Breast epithelium (tissue), 4 donors: ENCODE results near the gene MTA1. TPM values are rescaled to one million over a fixed set of nuclear protein-coding genes. Genes with fewer than 3 reads are reported as not detected.
A peak's percentile ranks its signal among the peaks of the same experiment; 100 is the strongest.

Source experiments
- DNase-seq, 2 donors: peaks; one replicate each; pipeline ENCODE4 v3.0.0-alpha.2; 2019; ENCODE audit warnings: low spot score in 2 of 2
- H3K27ac ChIP-seq, 2 donors: fragments of 200-600 bp; sonication (generic) in 1 of 2; one replicate each; pipeline ENCODE4 v1.5.1; 2016 to 2019; ENCODE audit warnings: mild to moderate bottlenecking in 1 of 2
- H3K27me3 ChIP-seq, 2 donors: fragments of 200-600 bp; sonication (generic) in 1 of 2; one replicate each; pipeline versions ENCODE4 v1.5.1 to v1.6.0; 2017 to 2019; ENCODE audit warnings: control low read depth in 1 of 2, mild to moderate bottlenecking in 1 of 2
- H3K36me3 ChIP-seq: fragments of 200-600 bp; one replicate; pipeline ENCODE4 v1.5.1; 2019
- H3K4me1 ChIP-seq, 2 donors: fragments of 200-600 bp; sonication (generic); one replicate each; pipeline ENCODE4 v1.5.1; 2016 to 2019; ENCODE audit warnings: control low read depth in 1 of 2
- H3K4me3 ChIP-seq, 3 donors: fragments of 200-600 bp; sonication (generic); 1 replicate in 2 of 3; 2 replicates in 1 of 3; pipeline ENCODE4 v1.5.1; 2016 to 2019; ENCODE audit warnings: mild to moderate bottlenecking in 3 of 3, moderate library complexity in 2 of 3
- H3K9me3 ChIP-seq, 2 donors: fragments of 200-600 bp; sonication (generic) in 1 of 2; one replicate each; pipeline ENCODE4 v1.5.1; 2016 to 2019; ENCODE audit warnings: control low read depth in 1 of 2
- POLR2A ChIP-seq: fragments of 450-650 bp; IDR thresholded peaks from one replicate; pipeline ENCODE4 v1.6.1; 2016; ENCODE audit warnings: antibody characterized with exemption, mild to moderate bottlenecking, moderate library complexity
- POLR2AphosphoS5 ChIP-seq, 3 donors: sonication (generic); formaldehyde crosslinking; IDR thresholded peaks; one replicate each; pipeline ENCODE4 v1.6.1; 2017; ENCODE audit warnings: antibody characterized with exemption in 3 of 3
- intact Hi-C: fragments of 100-400 bp; cut with DNase I; formaldehyde crosslinking; loops from one replicate; pipeline ENCODE4 v1.15.1; 2023; ENCODE audit warnings: low total_unique reads
- total RNA-seq, 3 donors: library from RNA; depleted of rRNA; stranded (reverse); fragments of >200 nt; gene quantifications; one replicate each; pipeline ENCODE4 v1.1.0, GENCODE V29; 2016
- TF ChIP-seq, protein P1 (sequence below), 3 donors: fragments of 450-650 bp; IDR thresholded peaks; one replicate each; pipeline ENCODE4 v1.5.1; 2016 to 2017; ENCODE audit warnings: antibody characterized with exemption in 3 of 3, mild to moderate bottlenecking in 3 of 3, moderate library complexity in 3 of 3

Gene MTA1
- total RNA-seq, 3 donors from 2014 or later: 50.7 to 70.1 (median 68.8) TPM

DNA sequence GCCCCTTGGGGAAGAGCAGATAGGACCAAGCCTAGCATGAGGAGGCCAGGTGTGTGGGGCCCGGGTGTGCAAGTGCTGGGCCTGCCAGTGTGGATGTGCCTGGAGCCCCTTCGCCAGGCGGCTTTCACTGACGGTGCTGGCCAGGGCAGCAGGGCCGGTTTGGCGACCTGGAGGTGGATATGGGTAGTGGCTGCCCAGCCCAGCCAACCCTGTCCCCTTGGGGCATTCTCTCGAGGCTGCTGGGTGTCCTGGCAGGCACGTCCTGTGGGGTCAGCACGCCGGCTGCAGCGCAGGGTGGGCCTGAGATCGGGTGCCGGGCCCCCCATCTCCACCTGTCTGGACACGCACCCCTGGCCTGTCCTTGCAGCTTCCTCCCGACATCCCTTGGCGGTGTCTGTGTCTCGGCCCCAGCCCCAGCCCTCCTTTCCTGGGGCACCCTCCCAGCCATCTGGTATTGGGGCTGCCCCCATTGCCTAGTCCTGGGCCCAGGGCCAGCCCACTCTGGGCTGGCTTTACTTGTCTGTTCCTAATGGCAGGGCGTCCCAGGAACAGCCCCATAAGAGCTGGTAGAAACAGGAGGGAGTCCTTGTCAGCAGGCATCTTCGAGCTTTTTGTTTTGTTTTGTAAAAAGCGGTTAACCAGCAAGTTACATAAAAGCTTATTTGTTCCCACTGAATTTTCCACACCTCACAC, 47.8 kb downstream of the MTA1 start:
- H3K9me3 ChIP-seq: no peaks in the 10 kb centered on the region
- TF ChIP-seq POLR2A (no peak), POLR2AphosphoS5 (IDR thresholded peaks at IDR 0.05) (no peak)
- TF ChIP-seq, protein P1, sequence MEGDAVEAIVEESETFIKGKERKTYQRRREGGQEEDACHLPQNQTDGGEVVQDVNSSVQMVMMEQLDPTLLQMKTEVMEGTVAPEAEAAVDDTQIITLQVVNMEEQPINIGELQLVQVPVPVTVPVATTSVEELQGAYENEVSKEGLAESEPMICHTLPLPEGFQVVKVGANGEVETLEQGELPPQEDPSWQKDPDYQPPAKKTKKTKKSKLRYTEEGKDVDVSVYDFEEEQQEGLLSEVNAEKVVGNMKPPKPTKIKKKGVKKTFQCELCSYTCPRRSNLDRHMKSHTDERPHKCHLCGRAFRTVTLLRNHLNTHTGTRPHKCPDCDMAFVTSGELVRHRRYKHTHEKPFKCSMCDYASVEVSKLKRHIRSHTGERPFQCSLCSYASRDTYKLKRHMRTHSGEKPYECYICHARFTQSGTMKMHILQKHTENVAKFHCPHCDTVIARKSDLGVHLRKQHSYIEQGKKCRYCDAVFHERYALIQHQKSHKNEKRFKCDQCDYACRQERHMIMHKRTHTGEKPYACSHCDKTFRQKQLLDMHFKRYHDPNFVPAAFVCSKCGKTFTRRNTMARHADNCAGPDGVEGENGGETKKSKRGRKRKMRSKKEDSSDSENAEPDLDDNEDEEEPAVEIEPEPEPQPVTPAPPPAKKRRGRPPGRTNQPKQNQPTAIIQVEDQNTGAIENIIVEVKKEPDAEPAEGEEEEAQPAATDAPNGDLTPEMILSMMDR (IDR thresholded peaks at IDR 0.05): peak in 2 of 3 donors; percentile 23 to 37
- no peaks in the 10 kb centered on the region for H3K27me3 ChIP-seq
- peak overlapping the region; percentile 95 to 96 for H3K27ac ChIP-seq
- H3K4me1 ChIP-seq: peaks cover 25 to 40% of the 10 kb centered on the region in 2 donors
- intact Hi-C loops: no loop called here
- DNase-seq: peak; percentile 66 to 76
- no peaks in the 10 kb centered on the region for H3K36me3 ChIP-seq
- H3K4me3 ChIP-seq: peak overlapping the region in 2 of 3 donors; percentile 1 to 22

DNA sequence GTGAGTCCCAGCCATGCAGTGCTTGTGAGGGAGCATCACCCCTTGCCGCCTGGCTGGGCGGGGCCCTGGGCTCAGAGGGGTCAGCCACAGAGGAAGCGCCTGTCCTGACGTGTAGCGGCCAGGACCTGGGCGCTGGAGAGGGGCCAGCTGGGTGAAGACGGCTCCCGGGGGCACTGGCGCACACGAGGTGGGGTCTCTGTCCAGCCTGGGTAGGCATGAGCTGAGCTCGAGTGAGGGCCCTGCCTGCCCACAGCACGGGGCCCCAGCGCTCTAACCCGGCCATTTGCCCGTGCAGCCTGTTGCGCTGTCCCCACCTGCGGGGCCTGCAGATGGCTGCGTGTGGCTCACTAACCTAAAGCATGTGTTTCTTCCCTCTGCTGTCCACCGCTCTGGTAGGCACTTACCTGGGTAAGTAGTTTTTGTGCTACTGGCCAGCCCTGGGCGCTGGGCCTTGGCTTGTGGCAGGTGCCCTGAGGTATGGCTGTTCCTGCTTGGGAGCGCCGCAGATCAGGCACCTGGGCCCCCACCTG, 48.4 kb downstream of the MTA1 start:
- peaks cover 31 to 41% of the 10 kb centered on the region in 2 donors for H3K4me1 ChIP-seq
- H3K4me3 ChIP-seq: peak overlapping the region in 2 of 3 donors; percentile 1 to 33
- intact Hi-C loops: no loop called here

DNA sequence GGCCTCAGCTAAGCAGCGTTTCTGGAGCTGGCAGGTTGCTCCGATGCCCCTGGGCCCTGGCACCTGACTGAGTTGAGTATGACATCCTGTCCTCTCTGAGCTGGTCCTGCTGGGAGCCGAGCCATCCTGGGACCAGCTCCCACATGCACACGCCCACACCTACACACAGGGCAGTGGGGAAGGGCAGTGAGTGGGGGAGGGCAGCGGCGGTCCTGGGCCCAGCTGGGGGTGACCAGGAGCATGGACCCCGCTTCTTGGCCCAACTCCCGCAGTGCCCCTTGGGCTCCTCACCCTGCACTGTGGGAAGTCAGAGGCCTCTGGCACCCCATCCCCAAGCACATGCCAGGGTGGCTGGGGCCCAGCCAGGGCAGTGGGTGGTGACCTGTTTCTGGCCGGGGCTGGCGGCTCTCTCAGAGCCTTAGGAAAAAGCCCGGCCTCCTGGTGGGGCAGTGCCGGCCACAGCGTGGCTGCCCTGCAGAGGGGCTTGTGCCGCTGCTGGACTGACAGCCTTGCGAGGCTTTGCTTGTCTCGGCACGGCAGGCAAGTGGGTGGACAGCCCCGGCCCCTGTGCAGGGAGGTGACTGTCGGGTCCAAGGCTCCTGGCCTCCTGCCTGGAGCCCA, 49.1 kb downstream of the MTA1 start:
- peaks cover 35 to 47% of the 10 kb centered on the region in 2 donors for H3K4me1 ChIP-seq
- no peaks in the 10 kb centered on the region for H3K27me3 ChIP-seq
- H3K27ac ChIP-seq: peak overlapping the region; percentile 95 to 96
- H3K4me3 ChIP-seq: peak overlapping the region in 1 of 3 donors; percentile 39
- intact Hi-C loops: no loop called here
- TF ChIP-seq, protein P1 (IDR thresholded peaks at IDR 0.05): peak in 1 of 3 donors; percentile 24
- TF ChIP-seq POLR2A (no peak), POLR2AphosphoS5 (IDR thresholded peaks at IDR 0.05) (peak in 1 of 3 donors; percentile 15)
- no peaks in the 10 kb centered on the region for H3K9me3 ChIP-seq
- DNase-seq: peak; percentile 87 to 89
- no peaks in the 10 kb centered on the region for H3K36me3 ChIP-seq

More for the DNA sequence above, 48.4 kb downstream of the MTA1 start:
- Histone ChIP-seq H3K9me3 (no peaks in the 10 kb centered on the region), H3K27me3 (no peaks in the 10 kb centered on the region), H3K36me3 (no peaks in the 10 kb centered on the region), H3K27ac (peak overlapping the region; percentile 95 to 96)
- no peak for TF ChIP-seq POLR2AphosphoS5 (IDR thresholded peaks at IDR 0.05)
- no peak for TF ChIP-seq POLR2A
- TF ChIP-seq, protein P1 (IDR thresholded peaks at IDR 0.05): no peak
- DNase-seq: no peak

DNA sequence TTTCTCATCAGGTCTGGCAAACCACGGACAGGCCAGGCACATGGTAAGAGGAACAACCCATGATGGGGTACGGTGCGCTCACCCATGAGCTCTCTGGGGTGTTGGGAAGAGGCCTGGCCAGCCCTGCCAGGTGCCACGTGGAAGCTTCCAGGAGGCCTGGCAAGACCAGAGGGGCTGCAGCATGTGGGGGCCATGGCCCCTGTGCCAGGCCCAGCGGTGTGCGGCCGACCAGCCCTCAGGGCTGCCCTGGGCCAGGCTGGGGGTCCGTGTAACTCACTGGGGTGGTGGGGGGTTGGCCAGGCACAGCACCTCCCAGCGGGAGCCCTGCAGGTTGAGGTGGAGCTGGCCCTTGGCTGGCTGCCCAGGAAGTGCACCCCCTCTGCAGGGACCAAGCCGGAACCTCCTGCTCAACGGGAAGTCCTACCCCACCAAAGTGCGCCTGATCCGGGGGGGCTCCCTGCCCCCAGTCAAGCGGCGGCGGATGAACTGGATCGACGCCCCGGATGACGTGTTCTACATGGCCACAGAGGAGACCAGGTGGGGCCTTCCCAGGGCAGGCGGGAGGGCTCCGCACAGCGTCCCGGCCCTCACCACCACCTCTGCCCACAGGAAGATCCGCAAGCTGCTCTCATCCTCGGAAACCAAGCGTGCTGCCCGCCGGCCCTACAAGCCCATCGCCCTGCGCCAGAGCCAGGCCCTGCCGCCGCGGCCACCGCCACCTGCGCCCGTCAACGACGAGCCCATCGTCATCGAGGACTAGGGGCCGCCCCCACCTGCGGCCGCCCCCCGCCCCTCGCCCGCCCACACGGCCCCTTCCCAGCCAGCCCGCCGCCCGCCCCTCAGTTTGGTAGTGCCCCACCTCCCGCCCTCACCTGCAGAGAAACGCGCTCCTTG, 50.1 kb downstream of the MTA1 start:
- H3K27ac ChIP-seq: peak overlapping the region; percentile 95 to 96
- peak overlapping the region in 1 of 3 donors; percentile 39 for H3K4me3 ChIP-seq
- peak in 1 of 2 donors; percentile 66 for DNase-seq
- peaks cover 35 to 48% of the 10 kb centered on the region in 2 donors for H3K4me1 ChIP-seq
- H3K9me3 ChIP-seq: no peaks in the 10 kb centered on the region
- no peak for TF ChIP-seq POLR2A
- no peak for TF ChIP-seq POLR2AphosphoS5 (IDR thresholded peaks at IDR 0.05)
- TF ChIP-seq, protein P1 (IDR thresholded peaks at IDR 0.05): no peak
- H3K27me3 ChIP-seq: no peaks in the 10 kb centered on the region
- no peaks in the 10 kb centered on the region for H3K36me3 ChIP-seq
- intact Hi-C loops: no loop called here
